Fibroblast of lung (primary cell): ENCODE results near the gene TCF12. TPM values are rescaled to one million over a fixed set of nuclear protein-coding genes. Genes with fewer than 3 reads are reported as not detected.

Source experiments
- DNase-seq, 2 donors: peaks; one replicate each; pipeline versions ENCODE4 v3.0.0 to v3.0.0-alpha.2; 2010; ENCODE audit warnings: low read depth in 2 of 2
- H2AFZ ChIP-seq: 2 replicates; pipeline ENCODE4 v1.5.1; 2012; ENCODE audit warnings: low read length, control low read depth, inconsistent platforms
- H3K27ac ChIP-seq: 2 replicates; pipeline ENCODE4 v1.5.1; 2011; ENCODE audit warnings: low read length, control low read depth; ENCODE audit not compliant: insufficient read depth
- H3K27me3 ChIP-seq: 2 replicates; pipeline ENCODE4 v1.5.1; 2011; ENCODE audit warnings: mild to moderate bottlenecking, low read length; ENCODE audit not compliant: control insufficient read depth, insufficient read depth
- H3K36me3 ChIP-seq: 2 replicates; pipeline ENCODE4 v1.5.1; 2011; ENCODE audit warnings: low read length; ENCODE audit not compliant: control insufficient read depth, insufficient read depth
- H3K4me1 ChIP-seq: 2 replicates; pipeline ENCODE4 v1.5.1; 2011; ENCODE audit warnings: low read length; ENCODE audit not compliant: control insufficient read depth, insufficient read depth; ENCODE audit errors: extremely low read depth
- H3K4me2 ChIP-seq: 2 replicates; pipeline ENCODE4 v1.5.1; 2011; ENCODE audit warnings: low read length, control low read depth; ENCODE audit not compliant: insufficient read depth; ENCODE audit errors: extremely low read depth
- H3K4me3 ChIP-seq, 4 experiments: fragments of 200-600 bp in 1 of 4; sonication (generic) in 1 of 4; replicated peaks in 1 of 4; 2 replicates each; pipeline ENCODE4 v1.5.1; 2011 to 2016; ENCODE audit warnings: low read length in 4 of 4, low read depth in 3 of 4, mild to moderate bottlenecking in 3 of 4, control low read depth in 2 of 4, inconsistent platforms in 1 of 4, mixed read lengths in 1 of 4; ENCODE audit not compliant: insufficient read depth in 1 of 4; ENCODE audit errors: control extremely low read depth in 1 of 4
- H3K79me2 ChIP-seq: 2 replicates; pipeline ENCODE4 v1.5.1; 2012; ENCODE audit warnings: mild to moderate bottlenecking, low read length, inconsistent platforms; ENCODE audit not compliant: control insufficient read depth, insufficient read depth
- H3K9ac ChIP-seq: 2 replicates; pipeline ENCODE4 v1.5.1; 2011; ENCODE audit warnings: mild to moderate bottlenecking, low read length, control low read depth; ENCODE audit not compliant: insufficient read depth
- H3K9me3 ChIP-seq: 2 replicates; pipeline ENCODE4 v1.5.1; 2012; ENCODE audit warnings: low read depth, low read length; ENCODE audit not compliant: control insufficient read depth, insufficient read depth
- H4K20me1 ChIP-seq: 2 replicates; pipeline ENCODE4 v1.5.1; 2011; ENCODE audit warnings: low read length; ENCODE audit not compliant: control insufficient read depth, insufficient read depth; ENCODE audit errors: extremely low read depth
- EZH2 ChIP-seq: IDR thresholded peaks from 2 replicates; pipeline ENCODE4 v1.5.1; 2012; ENCODE audit warnings: low read length, control low read depth, mild to moderate bottlenecking; ENCODE audit errors: missing control alignments
- polyA minus RNA-seq: library from RNA; depleted of rRNA, polyadenylated mRNA; stranded (reverse); fragments of >200 nt; gene quantifications from 2 replicates; pipeline ENCODE4 v1.2.3, GENCODE V29; 2011; ENCODE audit warnings: low replicate concordance
- polyA plus RNA-seq, 2 donors: library from polyadenylated mRNA; depleted of rRNA in 1 of 2; stranded (reverse) in 1 of 2; unstranded in 1 of 2; fragments of >200 nt; gene quantifications; 2 replicates each; pipeline ENCODE4 v1.2.1, GENCODE V29; 2011 to 2012; ENCODE audit warnings: missing spikeins in 1 of 2
- total RNA-seq: library from RNA; depleted of rRNA; stranded (reverse); fragments of >200 nt; gene quantifications from 2 replicates; pipeline ENCODE4 v1.2.1, GENCODE V29; 2014
- TF ChIP-seq, protein P1 (sequence below), 2 donors: IDR thresholded peaks in 1 of 2; conservative IDR thresholded peaks in 1 of 2; 1 replicate in 1 of 2; 2 replicates in 1 of 2; pipeline ENCODE4 v1.5.1; 2011 to 2012; ENCODE audit warnings: low read length in 2 of 2, control low read depth in 1 of 2, inconsistent platforms in 1 of 2, low read depth in 1 of 2, mild to moderate bottlenecking in 1 of 2

TCF12 gene
- total RNA-seq (125 and 232 TPM in 2 replicates), polyA plus RNA-seq (105 and 309 TPM in 2 replicates), polyA minus RNA-seq (224 and 457 TPM in 2 replicates)
- polyA plus RNA-seq (2012): 50.2 and 134 TPM in 2 replicates

GRCh38 chr15:56918046-56918938 is at the start of gene TCF12:
TSS of gene TCF12 (plus strand) at chr15:56918644. CDS start at chr15:56919914, 1,270 bp downstream.
- Histone ChIP-seq H3K9ac (peak within 1 kb of the TSS; percentile 84), H3K79me2 (peaks cover 43% of the 10 kb centered on the region), H2AFZ (peak within 1 kb of the TSS; percentile 98), H3K4me2 (peak within 1 kb of the TSS; percentile 95), H3K36me3 (no peaks in the 10 kb centered on the region), H3K27ac (peak within 1 kb of the TSS; percentile 83), H4K20me1 (no peaks in the 10 kb centered on the region), H3K4me3 (peak within 1 kb of the TSS; percentile 72 to 87 (median 74)), H3K9me3 (no peaks in the 10 kb centered on the region), H3K4me1 (peaks cover 11% of the 10 kb centered on the region), H3K27me3 (no peaks in the 10 kb centered on the region)
- TF ChIP-seq, protein P1, sequence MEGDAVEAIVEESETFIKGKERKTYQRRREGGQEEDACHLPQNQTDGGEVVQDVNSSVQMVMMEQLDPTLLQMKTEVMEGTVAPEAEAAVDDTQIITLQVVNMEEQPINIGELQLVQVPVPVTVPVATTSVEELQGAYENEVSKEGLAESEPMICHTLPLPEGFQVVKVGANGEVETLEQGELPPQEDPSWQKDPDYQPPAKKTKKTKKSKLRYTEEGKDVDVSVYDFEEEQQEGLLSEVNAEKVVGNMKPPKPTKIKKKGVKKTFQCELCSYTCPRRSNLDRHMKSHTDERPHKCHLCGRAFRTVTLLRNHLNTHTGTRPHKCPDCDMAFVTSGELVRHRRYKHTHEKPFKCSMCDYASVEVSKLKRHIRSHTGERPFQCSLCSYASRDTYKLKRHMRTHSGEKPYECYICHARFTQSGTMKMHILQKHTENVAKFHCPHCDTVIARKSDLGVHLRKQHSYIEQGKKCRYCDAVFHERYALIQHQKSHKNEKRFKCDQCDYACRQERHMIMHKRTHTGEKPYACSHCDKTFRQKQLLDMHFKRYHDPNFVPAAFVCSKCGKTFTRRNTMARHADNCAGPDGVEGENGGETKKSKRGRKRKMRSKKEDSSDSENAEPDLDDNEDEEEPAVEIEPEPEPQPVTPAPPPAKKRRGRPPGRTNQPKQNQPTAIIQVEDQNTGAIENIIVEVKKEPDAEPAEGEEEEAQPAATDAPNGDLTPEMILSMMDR (conservative IDR thresholded peaks at IDR 0.05 in 1 of 2, IDR thresholded peaks at IDR 0.05 in 1 of 2; ENCODE audit: low read depth in 1 of 2, low read length in 2 of 2): peak; percentile 31 to 39
- no peak for TF ChIP-seq EZH2
- peak; percentile 97 to 98 for DNase-seq

DNA sequence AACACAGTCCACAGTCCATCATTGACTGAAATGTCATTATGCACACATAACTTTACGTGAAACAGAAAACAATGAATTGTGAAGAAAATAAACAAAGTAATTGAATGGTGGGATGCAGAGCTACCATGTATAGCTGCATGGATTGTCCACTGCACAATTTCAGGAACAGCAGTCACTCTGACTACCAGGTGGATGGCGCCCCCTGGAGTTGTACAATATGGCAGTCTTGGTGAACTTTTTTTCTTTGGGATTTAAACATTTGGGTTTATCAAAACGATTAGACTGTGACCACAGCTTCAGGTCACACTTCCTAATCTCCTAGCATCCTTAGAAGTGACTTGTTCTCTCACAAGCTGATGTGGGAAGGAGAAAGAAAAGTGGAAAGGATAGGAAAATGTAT is 48.9 kb upstream of the TCF12 start:
- no peaks in the 10 kb centered on the region for H3K36me3 ChIP-seq
- no peaks in the 10 kb centered on the region for H4K20me1 ChIP-seq
- no peaks in the 10 kb centered on the region for H3K79me2 ChIP-seq
- no peak overlapping the region for H3K4me2 ChIP-seq
- H3K9ac ChIP-seq: no peak overlapping the region
- no peaks in the 10 kb centered on the region for H3K9me3 ChIP-seq
- DNase-seq: peak; percentile 7 to 34
- H3K4me1 ChIP-seq: peaks cover 6% of the 10 kb centered on the region
- H3K27me3 ChIP-seq: no peaks in the 10 kb centered on the region
- no peak overlapping the region for H2AFZ ChIP-seq
- H3K27ac ChIP-seq: no peak overlapping the region
- TF ChIP-seq, protein P1 (conservative IDR thresholded peaks at IDR 0.05 in 1 of 2, IDR thresholded peaks at IDR 0.05 in 1 of 2; ENCODE audit: low read depth in 1 of 2, low read length in 2 of 2): peak; percentile 41 to 51
- no peak for TF ChIP-seq EZH2
- H3K4me3 ChIP-seq: no peak overlapping the region

DNA sequence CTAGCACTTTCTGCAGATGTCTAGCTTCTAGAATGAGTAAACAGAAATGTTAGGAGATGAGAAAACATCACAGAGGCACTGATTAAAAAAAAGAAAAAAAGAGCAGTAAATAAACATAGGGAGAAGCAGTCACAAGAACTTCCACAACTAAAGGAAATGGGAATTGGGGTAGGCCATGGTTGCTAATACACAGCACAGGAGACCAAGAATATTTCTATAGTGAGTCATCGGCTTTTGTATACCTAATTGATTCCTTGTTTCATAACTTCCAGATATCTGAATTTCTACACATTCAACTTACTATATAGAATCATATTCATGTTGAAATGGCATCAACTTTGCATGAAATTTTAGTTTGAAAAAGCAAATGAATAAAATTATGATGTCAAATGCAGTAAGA is 47.3 kb upstream of the TCF12 start:
- H3K9ac ChIP-seq: no peak overlapping the region
- no peak overlapping the region for H2AFZ ChIP-seq
- H3K27me3 ChIP-seq: no peaks in the 10 kb centered on the region
- peaks cover 6% of the 10 kb centered on the region for H3K4me1 ChIP-seq
- H3K36me3 ChIP-seq: no peaks in the 10 kb centered on the region
- no peaks in the 10 kb centered on the region for H3K9me3 ChIP-seq
- H3K79me2 ChIP-seq: no peaks in the 10 kb centered on the region
- no peaks in the 10 kb centered on the region for H4K20me1 ChIP-seq
- no peak overlapping the region for H3K4me2 ChIP-seq
- DNase-seq: peak; percentile 77 to 88
- H3K27ac ChIP-seq: no peak overlapping the region
- no peak overlapping the region for H3K4me3 ChIP-seq
- TF ChIP-seq EZH2: no peak
- TF ChIP-seq, protein P1 (conservative IDR thresholded peaks at IDR 0.05 in 1 of 2, IDR thresholded peaks at IDR 0.05 in 1 of 2; ENCODE audit: low read depth in 1 of 2, low read length in 2 of 2): no peak
